Stimulated activated CD8-positive, alpha-beta memory T cell treated with anti-CD3 and anti-CD28 coated beads, Interleukin-7, amount 100 ng/mL, for 48 hours (primary cell): ENCODE results near the gene ZNF429.
"Not testable (repeated sequence)": the region's sequence is repeated elsewhere in the genome, so short reads cannot be mapped to it uniquely, and the experiment has no call there.

Source experiments
- DNase-seq, 2 donors: peaks; one replicate each; pipeline ENCODE4 v3.0.0-alpha.2; 2020; ENCODE audit warnings: low read depth in 1 of 2; ENCODE audit errors: extremely low read depth in 1 of 2

The ZNF429 gene

DNA sequence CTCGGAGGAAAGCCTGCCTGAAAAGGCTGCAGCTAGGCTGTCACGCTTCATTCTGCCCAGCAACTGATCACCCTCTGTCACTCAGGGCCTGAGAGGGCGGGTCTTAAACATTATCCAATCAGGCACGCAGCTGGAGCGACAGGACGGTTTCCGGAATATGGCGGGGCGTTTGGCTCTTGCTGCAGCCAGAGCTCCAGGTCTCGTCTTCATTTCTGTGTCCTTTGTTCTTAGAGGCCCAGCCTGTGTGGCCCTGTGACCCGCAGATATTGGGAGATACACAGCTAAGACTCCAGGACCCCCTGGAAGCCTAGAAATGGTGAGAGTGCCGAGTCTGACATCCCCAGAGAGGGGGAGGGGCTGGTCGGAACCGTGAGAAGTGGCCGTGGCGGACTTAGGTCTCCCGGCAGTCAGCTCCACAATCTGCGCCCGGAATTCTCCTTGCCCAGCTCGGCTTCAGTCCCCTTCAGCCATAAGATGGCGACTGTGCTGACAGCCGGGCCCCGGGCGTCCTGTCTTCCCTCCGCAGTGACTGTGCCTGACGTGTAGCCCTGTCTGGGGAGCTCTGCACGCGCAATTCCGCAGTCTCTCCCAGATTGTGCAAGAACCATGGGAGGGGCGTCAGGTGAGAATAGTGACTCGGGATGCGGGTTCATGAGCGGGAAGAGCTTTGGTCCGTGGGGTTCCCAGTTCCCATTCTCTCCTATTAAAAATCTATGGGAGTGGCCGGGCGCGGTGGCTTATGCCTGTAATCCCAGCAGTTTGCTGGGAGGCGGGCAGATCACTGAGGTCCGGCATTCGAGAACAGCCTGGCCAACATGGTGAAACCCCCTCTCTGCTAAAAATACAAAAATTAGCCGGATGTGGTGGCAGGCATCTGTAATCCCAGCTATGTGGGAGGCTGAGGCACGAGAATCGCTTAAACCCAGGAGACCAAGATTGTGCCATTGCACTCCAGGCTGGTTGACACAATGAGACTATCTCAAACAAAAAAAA is at the start of gene ZNF429:
ZNF429 (plus strand) TSS at position 144 of the 993 bp plus-strand sequence; CDS start at position 314, 170 bp downstream.
- DNase-seq, result peak; percentile 63 to 87

DNA sequence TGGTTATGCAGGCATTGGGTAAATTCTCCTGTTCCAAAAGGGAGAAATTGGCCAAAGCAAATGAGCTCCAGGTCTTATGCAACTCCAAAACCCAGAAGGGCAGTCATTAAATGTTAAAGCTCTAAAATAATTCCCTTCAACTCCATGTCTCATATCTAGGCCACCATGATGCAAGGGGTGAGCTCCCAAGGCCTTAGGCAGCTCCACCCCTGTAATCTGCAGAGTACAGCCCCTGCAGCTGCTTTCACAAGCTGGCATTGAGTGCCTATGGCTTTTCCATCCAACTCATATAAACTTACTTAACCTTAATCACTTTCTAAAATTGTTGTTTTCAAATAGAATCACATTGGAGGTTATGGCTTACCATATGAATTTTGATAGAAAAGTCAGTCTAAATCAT is 44.7 kb upstream of the ZNF429 start:
- DNase-seq, result no peak

DNA sequence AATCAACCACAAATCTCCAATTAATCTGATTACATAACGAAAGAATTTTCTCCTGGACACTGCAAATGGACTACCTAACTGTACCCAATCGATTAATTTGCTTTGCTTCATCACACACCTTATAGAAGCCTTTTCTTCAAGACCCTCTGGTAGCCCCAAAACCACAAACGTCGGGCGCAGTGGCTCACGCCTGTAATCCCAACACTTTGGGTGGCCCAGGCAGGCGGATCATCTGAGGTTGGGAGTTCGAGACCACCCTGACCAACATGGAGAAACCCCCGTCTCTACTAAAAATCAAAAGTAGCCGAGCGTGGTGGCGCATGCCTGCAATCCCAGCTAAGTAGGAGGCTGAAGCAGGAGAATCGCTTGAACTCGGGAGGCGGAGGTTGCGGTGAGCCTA is 42.9 kb upstream of the ZNF429 start:
- DNase-seq, result no peak

DNA sequence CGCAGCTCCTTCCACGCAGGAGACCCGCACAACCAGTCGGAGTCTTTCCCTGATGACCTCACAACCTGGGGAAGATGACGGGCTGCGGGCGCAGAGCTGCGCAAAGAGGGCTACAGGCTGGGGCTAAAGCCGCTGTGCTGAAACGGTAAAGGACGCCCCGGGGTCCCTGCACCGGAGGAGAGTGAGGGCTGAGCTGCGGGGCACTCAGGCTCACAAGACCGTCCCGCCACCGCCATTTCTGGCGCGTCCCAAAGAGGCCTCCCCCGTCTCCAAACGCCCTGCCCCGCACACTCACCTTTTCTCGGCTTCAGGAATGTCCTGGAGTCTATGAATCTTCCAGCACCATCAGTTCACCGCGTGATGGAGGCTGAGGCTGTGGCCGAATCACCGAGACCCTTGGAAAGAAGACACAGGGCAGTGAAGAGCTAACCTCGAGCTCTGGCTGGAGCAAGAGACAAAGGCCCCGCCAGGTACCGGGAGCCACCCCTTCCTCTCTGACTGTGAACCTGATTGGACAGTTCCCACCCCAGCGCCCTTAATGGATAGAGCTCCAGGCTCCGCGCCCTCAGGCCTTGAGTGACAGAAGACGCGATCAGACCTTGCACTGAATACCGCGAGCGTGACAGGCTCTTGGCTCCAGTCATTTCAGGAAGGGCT is 41.8 kb upstream of the ZNF429 start:
- peak in 1 of 2 donors; percentile 53 for DNase-seq

DNA sequence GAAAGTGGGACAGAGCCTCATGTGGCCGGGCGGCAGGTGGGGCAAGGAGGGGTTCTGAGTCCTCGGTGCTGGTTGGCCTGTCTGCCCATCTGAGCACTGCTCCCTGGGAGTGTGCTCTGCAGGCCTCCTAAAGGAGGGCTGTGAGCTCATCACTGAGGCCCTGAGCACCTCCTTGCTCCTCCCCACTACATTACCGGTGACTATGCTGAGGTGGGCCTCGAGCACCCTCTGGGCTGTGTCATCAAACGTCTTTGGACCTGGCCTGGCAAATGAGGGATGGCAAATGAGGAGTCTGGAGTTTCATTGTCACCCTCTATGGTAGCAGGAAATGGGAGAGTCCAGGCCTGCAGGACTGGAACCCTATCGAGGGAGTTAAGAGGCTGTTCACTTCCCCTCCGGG is 38.8 kb upstream of the ZNF429 start:
- no peak for DNase-seq

DNA sequence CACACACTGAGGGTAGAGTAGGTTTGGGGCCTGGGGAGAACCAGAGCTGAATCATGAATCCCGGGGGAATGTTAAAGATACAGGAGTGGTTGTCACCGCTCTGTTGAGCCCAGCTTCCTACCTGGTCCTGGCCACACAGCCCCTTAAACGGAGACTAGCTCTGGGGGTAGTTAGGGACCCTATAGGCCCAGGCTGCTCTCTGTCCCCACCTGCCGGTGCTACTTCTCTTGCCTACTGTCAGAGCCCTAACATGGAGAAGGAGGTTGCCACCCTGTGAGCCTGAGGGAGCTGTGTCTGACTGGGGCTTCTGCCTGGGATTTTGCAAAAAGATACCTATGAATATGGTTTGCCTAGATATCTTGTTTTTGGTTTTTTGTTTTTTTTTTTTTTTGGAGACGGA is 36.6 kb upstream of the ZNF429 start:
- DNase-seq, result no peak

DNA sequence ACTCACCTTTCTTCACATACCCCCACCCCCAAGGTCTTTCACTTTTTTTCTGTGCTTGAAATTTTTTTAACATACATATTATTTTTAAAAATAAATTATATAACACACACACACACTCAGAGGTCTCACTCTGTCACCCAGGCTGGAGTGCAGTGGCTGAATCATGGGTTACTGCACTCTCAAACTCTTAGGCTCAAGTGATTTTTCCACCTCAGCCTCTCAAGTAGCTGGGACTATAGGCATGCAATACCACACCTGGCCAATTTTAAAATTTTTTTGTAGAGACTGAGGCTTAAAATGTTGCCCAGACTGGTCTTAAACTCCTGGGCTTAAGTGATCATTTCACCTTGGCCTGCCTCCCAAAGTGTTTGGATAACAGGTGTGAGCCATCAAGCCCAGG is 32.9 kb upstream of the ZNF429 start:
- no peak for DNase-seq

DNA sequence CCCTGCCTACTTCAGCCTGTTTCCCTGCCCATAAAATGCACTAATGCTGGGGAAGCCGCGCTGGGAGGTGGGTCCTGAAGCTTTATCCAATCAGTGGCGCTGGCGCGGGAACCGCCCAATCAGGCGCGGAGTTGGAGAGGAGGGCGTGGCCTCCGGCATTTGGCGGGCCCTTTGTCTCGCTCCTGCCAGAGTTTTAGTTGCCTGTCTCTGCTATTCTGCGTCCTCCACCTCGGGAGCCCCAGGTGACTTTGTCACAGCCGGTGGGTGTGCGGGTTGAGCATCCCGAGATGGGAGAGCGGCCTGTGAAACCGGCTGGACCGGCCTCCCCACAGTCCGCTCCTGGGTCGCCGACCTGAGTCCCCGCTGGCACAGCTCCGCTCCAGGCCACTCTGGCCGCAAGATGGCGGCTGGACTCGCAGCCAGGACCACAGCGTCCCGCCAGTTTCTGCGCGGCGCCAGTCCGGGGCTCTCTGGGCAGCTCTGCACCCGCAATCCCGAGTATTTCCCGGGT is 30.7 kb upstream of the ZNF429 start:
- DNase-seq, result peak; percentile 60 to 78

DNA sequence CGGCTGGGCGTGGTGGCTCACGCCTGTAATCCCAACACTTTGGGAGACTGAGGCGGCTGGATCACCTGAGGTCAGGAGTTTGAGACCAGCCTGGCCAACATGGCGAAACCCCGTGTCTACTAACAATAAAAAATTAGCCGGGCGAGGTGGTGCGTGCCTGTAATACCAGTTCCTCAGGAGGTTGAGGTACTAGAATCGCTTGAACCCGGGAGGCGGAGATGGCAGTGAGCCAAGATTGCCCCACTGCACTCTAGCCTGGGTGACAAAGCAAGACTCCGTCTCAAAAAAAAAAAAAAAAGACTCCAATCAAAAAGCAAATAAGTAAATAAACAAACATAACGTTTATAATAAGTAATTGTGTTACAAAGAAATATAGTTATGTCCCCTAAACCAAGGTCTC is 23.0 kb upstream of the ZNF429 start:
- DNase-seq, result not testable (repeated sequence)

DNA sequence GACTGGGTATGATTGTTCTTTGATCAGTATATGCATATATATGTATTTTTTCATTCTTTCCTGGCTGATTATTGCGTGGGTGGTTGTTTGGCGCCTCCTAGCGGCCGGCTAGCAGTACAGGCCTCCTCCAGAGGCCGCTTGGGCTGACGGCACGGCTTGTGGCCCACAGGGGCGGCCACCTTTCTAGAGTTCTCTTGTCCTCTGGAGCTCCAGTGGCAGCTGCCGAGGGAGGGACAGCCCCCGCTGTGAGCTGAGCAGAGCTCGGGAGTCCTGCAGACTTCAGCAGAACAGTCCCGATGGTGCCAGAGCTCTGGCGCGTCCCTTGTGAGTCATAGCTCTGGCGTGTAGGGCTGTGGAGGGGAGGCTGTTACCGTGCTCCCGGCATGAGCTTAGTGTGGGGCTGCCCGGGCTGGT is 22.5 kb upstream of the ZNF429 start:
- peak in 1 of 2 donors; percentile 27 for DNase-seq

DNA sequence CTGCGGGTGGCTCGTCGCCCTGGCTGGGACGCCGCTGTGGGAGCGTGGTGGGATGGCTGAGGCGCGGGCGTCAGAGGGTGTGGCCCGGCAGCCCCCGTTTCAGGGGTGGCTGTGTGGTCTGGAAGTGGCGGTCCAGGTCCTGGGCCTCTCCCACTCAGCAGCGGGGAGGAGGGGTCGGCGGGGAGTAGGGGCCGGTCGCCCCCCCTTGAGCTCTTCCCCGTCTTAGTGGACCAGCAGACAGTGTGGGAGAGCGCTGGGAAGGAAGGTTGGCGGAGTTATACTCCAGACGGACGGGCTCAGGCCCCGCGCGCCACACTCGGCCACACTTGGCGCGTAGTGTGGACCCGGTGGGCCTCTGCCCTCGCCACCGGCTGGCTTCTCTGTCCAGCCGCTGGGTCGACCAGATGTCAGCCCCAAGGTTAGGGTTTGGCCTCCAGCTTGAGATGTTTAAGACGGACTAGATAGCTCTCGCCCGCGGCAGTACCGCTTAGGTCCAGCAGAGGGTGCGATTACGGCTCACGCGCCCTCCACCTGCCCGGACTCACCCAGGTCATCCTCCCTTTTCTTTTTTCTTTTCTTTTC is 21.7 kb upstream of the ZNF429 start:
- peak in 1 of 2 donors; percentile 47 for DNase-seq

DNA sequence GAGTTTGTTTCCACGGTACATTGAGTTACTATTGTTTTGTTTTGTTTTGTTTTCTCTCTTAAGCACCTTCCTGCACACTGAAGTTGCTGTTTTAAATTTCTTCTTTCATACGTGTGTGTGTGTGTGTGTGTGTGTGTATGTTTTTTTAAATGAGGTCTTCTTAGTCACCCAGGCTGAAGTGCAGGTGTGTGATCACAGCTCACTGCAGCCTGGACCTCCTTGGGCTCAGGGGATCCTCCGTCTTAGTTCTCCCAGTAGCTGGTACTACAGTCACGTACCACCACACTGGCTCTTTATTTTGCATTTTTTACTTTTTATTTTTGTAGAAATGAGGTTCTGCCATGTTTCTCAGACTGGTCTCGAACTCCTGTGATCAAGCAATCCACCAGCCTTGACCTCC is 20.8 kb upstream of the ZNF429 start:
- no peak for DNase-seq

DNA sequence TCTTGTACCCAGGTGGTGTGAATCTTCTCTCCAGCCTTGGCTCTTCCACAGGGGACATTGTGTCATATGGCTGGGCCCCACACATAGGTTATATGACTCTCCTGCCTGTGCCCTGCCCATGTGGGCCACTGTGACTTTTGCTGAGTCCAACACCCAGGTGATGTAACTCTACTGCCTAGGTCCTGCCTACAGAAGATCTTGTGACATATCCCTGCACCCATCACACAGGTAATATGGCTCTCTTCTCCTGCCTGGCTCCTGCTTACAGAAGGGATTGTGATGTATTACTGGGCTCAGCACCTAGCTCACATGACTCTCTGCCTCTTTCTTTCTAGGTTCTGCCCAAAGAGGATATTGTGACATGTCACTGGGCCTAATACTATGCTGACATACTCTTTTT is 19.5 kb upstream of the ZNF429 start:
- DNase-seq, result no peak

DNA sequence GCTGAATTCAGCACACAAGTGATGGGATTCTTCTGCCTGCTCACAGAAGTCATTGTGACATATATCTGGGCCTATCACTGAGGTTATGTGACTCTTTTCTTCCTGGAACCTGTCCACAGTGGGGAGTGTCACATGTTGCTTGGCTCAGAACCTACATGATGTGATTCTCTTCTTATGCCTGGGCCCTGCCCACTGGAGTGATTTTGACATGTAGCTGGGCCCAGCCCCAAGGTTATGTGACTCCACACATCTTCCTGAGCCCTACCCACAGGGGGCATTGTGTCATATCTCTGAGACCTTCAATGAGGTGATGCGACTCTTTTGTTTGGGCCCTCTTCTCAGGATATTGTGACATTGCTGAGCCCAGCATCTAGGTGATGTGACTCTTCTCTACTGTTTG is 17.4 kb upstream of the ZNF429 start:
- DNase-seq, result no peak

DNA sequence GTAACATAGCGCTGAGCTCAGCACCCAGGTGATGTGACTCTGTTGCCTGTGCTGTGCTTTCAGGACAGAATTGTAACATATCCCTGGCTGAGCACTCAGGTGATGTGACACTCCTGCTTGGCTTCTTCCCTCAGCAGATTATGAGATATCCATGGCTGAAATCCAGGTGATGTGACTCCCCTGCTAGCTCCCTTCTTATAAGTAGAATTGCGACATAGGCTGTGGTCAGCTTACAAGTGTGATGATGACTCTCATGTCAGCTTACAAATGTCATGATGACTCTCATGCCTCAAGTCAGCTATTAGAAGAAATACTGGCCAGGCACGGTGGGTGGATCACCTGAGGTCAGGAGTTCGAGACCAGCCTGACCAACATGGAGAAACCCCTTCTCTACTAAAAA is 14.3 kb upstream of the ZNF429 start:
- DNase-seq, result no peak

DNA sequence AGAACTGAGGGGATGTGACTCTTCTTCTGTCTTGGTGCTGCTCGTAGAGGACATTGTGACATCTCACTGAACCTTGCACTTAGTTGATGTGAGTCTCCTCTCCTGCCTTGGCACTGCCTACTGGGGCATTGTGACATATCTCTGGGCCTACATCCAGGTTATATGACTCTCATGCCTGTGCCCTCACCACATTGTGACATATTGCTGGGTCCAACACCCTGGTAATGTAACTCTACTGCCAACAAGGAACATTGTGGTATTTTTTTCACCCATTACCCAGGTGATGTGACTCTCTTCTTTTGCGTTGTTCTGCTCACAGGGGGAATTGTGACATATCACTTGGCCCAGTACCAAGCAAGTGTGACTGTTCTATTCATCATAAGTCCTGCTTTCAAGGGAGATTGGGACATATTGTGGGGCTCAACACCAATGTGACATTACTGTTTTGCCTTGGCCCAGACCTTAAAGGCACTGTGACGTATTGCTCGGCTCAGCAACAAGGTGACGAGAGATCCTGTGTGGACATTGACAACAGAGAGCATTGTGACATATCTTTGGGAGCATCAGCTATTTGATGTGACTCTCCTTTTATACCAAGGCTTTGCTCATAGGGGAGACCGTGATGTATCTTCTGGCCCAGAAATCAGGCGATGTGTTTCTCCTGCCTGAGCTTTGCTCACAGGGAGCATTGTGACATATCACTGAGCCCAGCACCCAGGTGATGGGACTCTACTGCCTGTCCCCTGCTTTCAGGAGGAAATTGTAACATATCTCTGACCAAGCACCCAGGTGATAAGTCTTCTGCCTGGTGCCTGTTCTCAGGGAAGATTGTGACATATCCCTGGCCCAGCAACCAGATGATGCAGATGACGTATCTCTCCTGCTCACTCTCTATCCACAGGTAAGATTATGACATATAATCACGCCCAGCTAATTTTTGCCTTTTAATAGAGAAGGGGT is 12.2 kb upstream of the ZNF429 start:
- DNase-seq, result no peak

DNA sequence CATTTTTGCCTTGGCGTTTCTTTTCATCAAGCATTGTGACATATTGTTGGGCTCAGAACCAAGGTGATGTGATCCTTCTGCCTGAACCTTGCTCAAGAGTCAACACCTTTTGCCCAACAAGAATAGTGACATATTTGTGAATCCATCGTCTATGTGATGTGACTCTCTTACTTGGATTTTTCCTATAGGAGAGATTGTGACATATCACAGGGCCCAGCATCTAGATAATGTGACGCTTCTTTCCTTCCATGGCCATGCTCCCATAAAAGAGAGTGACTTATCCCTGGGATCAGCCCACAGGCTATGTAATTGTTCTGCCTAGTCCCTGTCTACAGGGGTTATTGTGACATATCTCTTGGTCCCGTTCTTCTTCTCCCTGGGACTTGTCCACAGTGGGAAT is 8.5 kb upstream of the ZNF429 start:
- DNase-seq, result no peak

DNA sequence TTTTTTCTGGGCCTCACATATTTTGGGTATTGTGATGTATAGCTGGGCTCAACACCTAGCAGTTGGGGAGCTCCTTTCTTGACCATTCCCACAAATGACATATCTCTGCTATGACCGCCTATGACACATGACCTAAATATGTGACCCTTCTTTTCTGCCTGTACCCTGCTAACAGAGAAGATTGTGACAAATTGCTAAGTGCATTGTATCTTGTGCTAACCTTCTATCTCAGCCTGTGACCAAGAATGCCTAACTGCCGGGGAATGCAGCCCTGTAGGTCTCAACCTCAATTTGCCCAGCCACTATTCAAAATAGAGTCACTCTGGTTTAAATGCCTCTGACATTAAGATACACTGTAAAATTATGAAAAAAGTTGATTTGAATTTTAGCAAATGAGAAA is 6.8 kb upstream of the ZNF429 start:
- DNase-seq, result no peak

DNA sequence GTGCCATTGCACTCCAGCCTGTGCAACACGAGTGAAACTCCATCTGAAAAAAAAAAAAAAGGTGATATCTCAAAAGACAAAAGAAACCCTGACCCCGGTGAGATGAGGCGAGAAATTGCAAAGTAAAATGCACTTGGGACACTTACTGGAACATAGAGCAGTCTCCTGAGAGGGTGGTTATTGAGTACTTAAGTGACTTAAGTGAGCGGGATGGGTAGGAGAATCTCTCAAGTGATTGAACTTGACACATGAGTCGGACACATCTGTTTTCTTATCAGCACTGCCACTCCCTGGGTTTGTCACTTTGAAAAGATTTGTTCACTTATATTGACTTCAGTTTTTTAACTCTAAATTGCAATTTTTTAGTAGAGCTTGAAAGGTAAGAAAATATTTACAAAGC is 2.8 kb downstream of the ZNF429 start:
- DNase-seq, result no peak

DNA sequence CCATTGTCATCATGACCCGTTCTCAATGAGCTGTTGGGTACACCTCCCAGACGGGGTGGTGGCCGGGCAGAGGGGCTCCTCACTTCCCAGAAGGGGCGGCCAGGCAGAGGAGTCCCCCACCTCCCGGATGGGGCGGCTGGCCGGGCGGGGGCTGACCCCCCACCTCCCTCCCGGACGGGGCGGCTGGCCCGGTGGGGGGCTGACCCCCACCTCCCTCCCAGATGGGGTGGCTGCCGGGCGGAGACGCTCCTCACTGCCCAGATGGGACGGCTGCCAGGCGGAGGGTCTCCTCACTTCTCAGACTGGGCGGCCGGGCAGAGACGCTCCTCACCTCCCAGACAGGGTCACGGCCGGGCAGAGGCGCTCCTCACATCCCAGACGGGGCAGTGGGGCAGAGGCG is 5.7 kb downstream of the ZNF429 start:
- not testable (repeated sequence) for DNase-seq
